Stimulated activated memory B cell treated with anti-CD40 and anti-IgM and Interleukin-4, amounts not matched to agents 10 μg/mL and 1 μg/mL and 100 μg/mL, for 72 hours (primary cell): ENCODE results near the gene ETFB.

Source experiments
- ATAC-seq: fragments of 150-1000 bp; cut with Tn5 transposase; 2 replicates; pipeline ENCODE4 v1.10.0; 2021
- H3K27ac Mint-ChIP-seq: one replicate; pipeline ENCODE4 v1.8.0; 2022; ENCODE audit warnings: mild to moderate bottlenecking, mixed read lengths
- H3K27me3 Mint-ChIP-seq: one replicate; pipeline ENCODE4 v1.8.0; 2022; ENCODE audit warnings: mixed read lengths
- H3K36me3 Mint-ChIP-seq: one replicate; pipeline ENCODE4 v1.8.0; 2022; ENCODE audit warnings: mixed read lengths
- H3K4me1 Mint-ChIP-seq: one replicate; pipeline ENCODE4 v1.8.0; 2022; ENCODE audit warnings: mixed read lengths
- H3K4me3 Mint-ChIP-seq: one replicate; pipeline ENCODE4 v1.8.0; 2022; ENCODE audit warnings: mild to moderate bottlenecking, moderate library complexity, mixed read lengths
- H3K9me3 Mint-ChIP-seq: one replicate; pipeline ENCODE4 v1.8.0; 2022; ENCODE audit warnings: mixed read lengths

Gene ETFB

DNA sequence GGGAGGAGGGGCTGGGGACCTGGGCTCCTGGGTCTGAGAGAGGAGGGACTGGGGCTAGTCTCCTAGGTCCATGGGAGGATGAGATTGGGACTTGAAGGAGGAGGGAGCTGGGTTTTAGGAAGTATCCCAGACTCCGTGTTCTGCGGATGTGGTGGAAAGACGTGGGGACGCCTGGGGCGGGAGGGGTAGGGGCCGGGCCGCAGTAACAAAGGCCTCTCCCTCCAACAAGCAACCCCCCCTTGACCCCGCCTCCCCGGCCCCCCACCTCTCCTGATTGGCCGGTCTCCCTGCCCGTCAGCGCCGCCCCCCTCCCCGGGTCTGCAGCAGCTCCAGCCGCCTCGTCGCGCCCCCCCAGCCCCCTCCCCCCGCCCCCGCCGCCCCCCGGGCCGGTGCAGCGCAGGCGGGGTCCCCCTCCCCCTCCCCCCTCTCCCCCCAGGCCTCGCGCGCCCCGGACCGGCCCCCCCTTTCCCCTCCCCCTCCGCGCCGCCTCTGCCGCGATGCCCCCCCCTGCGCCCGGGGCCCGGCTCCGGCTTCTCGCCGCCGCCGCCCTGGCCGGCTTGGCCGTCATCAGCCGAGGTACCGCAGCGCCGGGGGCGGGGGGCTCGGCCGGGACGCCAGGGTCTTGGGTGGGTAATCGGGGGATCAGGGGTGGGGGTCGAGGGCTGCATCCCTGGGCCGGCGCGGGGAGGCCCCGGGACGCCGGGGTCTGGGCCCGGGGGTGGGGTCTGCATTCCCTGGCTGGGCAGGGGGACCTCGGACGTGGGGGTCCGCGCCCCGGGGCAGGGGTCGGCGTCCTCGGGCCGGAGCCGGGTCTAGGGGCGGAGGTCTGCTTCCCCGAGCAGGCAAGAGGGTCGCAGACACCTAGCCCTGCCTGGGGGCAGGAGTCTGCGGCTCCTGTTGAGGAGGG, 54.6 kb downstream of the ETFB start, which contains the start of gene IGLON5:
IGLON5 (plus strand) TSS at position 294 of the 907 bp plus-strand sequence; CDS start at position 498, 204 bp downstream.
- no peak within 1 kb of the TSS for H3K27ac Mint-ChIP-seq
- peaks cover 15% of the 10 kb centered on the region for H3K9me3 Mint-ChIP-seq
- peaks cover 13% of the 10 kb centered on the region for H3K4me1 Mint-ChIP-seq
- no peak within 1 kb of the TSS for H3K4me3 Mint-ChIP-seq
- peak; percentile 57 for ATAC-seq
- H3K27me3 Mint-ChIP-seq, result peaks cover 63% of the 10 kb centered on the region
- H3K36me3 Mint-ChIP-seq, result no peaks in the 10 kb centered on the region

DNA sequence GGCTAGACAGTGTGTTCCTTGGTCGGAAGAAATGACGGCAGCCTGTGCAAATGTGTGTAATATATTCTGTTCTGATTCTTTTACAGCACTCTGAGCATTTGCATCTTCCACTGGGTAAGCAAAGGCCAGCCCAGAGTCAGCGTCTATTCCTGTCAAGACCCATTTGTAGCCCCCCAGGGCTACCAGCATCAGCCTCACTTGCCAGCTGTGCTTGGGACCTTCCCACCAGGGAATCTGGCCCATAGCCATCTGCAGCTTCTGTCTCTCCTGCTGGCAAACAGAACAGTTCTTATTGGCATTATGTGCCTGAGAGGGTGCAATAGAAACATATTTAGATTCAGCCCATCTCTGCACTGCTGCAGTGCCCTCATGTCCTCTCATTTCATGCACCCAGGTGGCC, 60.7 kb downstream of the ETFB start:
- Mint-ChIP-seq H3K27ac (no peak overlapping the region), H3K4me3 (no peak overlapping the region), H3K27me3 (peaks cover 41% of the 10 kb centered on the region), H3K36me3 (no peaks in the 10 kb centered on the region), H3K4me1 (no peaks in the 10 kb centered on the region), H3K9me3 (peaks cover 18% of the 10 kb centered on the region)
- ATAC-seq, result no peak

DNA sequence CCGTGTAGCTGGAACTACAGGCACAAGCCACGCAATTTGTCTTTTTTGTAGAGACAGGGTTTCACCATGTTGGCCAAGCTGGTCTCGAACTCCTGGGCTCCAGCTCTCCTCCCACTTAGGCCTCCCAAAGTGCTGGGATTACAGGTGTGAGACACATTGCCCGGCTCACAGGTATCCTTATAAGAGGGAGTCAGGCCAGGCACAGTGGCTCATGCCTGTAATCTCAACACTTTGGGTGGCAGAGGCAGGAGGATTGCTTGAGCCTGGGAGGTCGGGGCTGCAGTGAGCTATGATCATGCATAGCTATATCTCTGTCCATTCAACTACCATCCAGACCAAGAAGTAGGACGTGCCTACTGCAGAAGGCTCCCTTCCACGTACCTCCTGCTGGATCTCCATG, 64.9 kb downstream of the ETFB start:
- no peak for ATAC-seq
- no peaks in the 10 kb centered on the region for H3K4me1 Mint-ChIP-seq
- no peaks in the 10 kb centered on the region for H3K36me3 Mint-ChIP-seq
- H3K9me3 Mint-ChIP-seq, result peaks cover 9% of the 10 kb centered on the region
- no peak overlapping the region for H3K4me3 Mint-ChIP-seq
- no peak overlapping the region for H3K27ac Mint-ChIP-seq
- H3K27me3 Mint-ChIP-seq, result peaks cover 24% of the 10 kb centered on the region

DNA sequence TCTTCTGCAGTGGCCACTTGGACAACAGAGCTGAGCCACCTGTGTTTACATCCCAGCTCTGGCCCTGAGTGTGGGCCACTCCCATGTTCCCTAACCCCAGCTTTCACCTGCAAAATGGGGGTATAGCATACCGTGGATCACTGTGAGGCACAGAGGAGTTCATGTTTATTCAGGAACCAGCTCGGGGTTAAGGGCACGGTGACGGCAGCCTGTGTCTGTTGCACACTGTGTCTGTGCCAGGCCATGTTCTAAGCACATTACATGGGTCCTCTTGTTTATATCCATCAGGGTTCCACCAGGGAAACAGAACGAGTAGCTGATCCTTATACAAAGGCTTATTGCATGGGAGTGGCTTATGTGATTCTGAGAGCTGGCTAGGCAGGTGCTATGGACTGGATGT, 68.8 kb downstream of the ETFB start:
- Mint-ChIP-seq H3K4me3 (no peak overlapping the region), H3K27ac (no peak overlapping the region), H3K36me3 (no peaks in the 10 kb centered on the region), H3K4me1 (no peaks in the 10 kb centered on the region), H3K27me3 (peaks cover 59% of the 10 kb centered on the region), H3K9me3 (no peaks in the 10 kb centered on the region)
- no peak for ATAC-seq

DNA sequence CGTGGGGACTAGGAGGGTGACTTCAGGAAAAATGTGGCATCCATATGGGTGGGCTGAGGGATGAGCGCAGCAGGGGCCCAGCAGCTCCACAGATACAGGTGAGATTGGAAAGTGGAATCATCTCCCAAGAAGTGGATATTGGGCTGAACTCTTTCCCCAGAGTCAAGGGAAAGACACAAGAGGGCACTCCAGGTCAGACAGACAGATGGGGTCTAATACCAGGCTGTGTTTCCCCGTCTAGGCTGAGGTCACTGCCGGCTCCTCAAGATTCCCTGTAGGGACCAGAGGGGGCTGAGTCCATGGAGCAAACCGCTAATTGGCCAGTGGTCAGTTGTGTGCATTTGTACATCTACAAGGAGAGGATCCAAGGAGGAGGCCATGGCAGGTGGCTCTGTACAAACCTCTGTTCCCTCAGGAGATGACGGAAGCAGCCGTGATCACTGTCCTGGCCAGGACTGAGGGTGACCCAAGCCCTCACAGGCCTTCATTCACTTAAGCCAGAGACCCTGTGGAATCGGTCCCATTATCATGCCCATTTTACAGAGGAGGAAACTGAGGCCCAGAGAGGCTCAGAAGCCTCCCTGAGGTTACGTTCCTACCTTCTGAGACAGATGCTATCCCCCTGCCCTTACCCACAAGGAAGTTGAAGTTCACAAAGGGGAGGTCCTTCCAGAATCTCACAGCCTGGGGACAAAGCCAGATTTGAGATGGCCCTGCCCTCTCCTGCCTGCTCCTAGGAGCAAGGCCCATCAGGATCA, 69.7 kb downstream of the ETFB start:
- Mint-ChIP-seq H3K4me1 (no peaks in the 10 kb centered on the region), H3K9me3 (no peaks in the 10 kb centered on the region), H3K4me3 (no peak overlapping the region), H3K36me3 (no peaks in the 10 kb centered on the region), H3K27ac (no peak overlapping the region), H3K27me3 (peaks cover 63% of the 10 kb centered on the region)
- no peak for ATAC-seq

DNA sequence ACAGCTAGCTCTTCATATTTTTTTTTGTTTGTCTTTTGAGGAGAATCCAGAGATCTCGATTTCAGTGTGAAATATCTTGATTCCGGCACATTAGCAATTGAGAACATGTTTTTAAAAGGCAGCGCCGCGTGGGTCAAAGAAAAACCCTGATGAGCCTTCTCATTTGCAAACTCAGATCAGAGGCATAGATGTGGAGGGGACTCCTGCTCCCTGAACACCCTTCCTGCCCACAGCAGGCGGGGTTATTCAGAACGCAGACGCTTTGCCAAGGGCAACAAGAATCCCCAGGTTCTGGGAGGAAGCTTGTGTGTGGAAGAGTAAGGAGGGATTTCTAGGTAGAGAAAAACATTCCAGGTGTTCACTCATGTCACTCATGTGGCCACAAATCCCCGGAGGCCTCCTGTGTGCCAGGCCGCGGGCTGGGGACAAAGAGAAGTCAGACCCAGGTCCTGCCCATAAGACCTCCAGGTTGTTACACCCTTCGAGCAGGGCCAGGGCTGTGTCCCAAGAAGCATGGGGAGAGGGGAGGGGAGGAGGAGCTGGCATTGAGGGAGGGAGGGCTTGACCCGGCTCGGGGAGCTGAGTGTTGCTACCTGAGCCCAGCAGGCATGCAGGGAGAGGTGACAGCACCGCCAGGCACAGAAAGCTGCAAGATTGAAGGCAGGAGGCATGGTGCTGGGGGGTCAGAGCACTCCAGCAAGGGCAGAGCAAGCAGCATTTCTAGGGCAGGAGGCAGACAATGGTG, 70.6 kb downstream of the ETFB start:
- Mint-ChIP-seq H3K9me3 (no peaks in the 10 kb centered on the region), H3K4me1 (no peaks in the 10 kb centered on the region), H3K4me3 (no peak overlapping the region), H3K27ac (no peak overlapping the region), H3K27me3 (peaks cover 66% of the 10 kb centered on the region), H3K36me3 (no peaks in the 10 kb centered on the region)
- ATAC-seq, result no peak
